ENCODE measurements around the gene VHLL. TPM values are rescaled to one million over a fixed set of nuclear protein-coding genes. Genes with fewer than 3 reads are reported as not detected.

Gene VHLL
- total and polyA plus RNA-seq, 2 donors (not counting 1 experiment from before 2014, with no cell fraction given) = not detected

GRCh38 chr1:156293098-156293434, 6.0 kb downstream of the VHLL start:
- DNase-seq (ENCODE audit: low read depth in 2 of 2) = no peak
- H3K36me3 ChIP-seq (ENCODE audit: control insufficient read depth, insufficient read depth, low read length) = peaks cover 4% of the 10 kb centered on the region
- peaks cover 8% of the 10 kb centered on the region for H3K4me1 ChIP-seq (ENCODE audit: control insufficient read depth, extremely low read depth, insufficient read depth, low read length)
- H3K27me3 ChIP-seq (ENCODE audit: control insufficient read depth, insufficient read depth, low read length) = no peaks in the 10 kb centered on the region
- TF ChIP-seq CTCF (conservative IDR thresholded peaks at IDR 0.05 in 1 of 2, IDR thresholded peaks at IDR 0.05 in 1 of 2; ENCODE audit: low read depth in 1 of 2, low read length in 2 of 2) = no peak
- no peak for TF ChIP-seq EZH2 (IDR thresholded peaks at IDR 0.05; ENCODE audit: low read length, missing control alignments)
- no peak overlapping the region for H3K4me2 ChIP-seq (ENCODE audit: extremely low read depth, insufficient read depth, low read length)
- no peak overlapping the region for H2AFZ ChIP-seq (ENCODE audit: low read length)
- no peak overlapping the region for H3K27ac ChIP-seq (ENCODE audit: insufficient read depth, low read length)
- no peak overlapping the region for H3K9ac ChIP-seq (ENCODE audit: insufficient read depth, low read length)
- no peaks in the 10 kb centered on the region for H3K9me3 ChIP-seq (ENCODE audit: control insufficient read depth, insufficient read depth, low read depth, low read length)
- H4K20me1 ChIP-seq (ENCODE audit: control insufficient read depth, extremely low read depth, insufficient read depth, low read length) = no peaks in the 10 kb centered on the region
- no peak overlapping the region for H3K4me3 ChIP-seq (replicated peaks in 1 of 4; ENCODE audit: control extremely low read depth in 1 of 4, insufficient read depth in 1 of 4, low read depth in 3 of 4, low read length in 4 of 4)
- H3K79me2 ChIP-seq (ENCODE audit: control insufficient read depth, insufficient read depth, low read length) = peaks cover 6% of the 10 kb centered on the region

GRCh38 chr1:156291226-156292061, 7.7 kb downstream of the VHLL start:
- H3K4me3 ChIP-seq (replicated peaks in 1 of 4; ENCODE audit: control extremely low read depth in 1 of 4, insufficient read depth in 1 of 4, low read depth in 3 of 4, low read length in 4 of 4) = peak overlapping the region; percentile 57 to 69 (median 63)
- no peak for TF ChIP-seq CTCF (conservative IDR thresholded peaks at IDR 0.05 in 1 of 2, IDR thresholded peaks at IDR 0.05 in 1 of 2; ENCODE audit: low read depth in 1 of 2, low read length in 2 of 2)
- no peak for TF ChIP-seq EZH2 (IDR thresholded peaks at IDR 0.05; ENCODE audit: low read length, missing control alignments)
- peak overlapping the region; percentile 75 for H3K4me2 ChIP-seq (ENCODE audit: extremely low read depth, insufficient read depth, low read length)
- peaks cover 4% of the 10 kb centered on the region for H3K36me3 ChIP-seq (ENCODE audit: control insufficient read depth, insufficient read depth, low read length)
- peak overlapping the region; percentile 73 for H3K27ac ChIP-seq (ENCODE audit: insufficient read depth, low read length)
- H3K4me1 ChIP-seq (ENCODE audit: control insufficient read depth, extremely low read depth, insufficient read depth, low read length) = peaks cover 8% of the 10 kb centered on the region
- peak overlapping the region; percentile 74 for H3K9ac ChIP-seq (ENCODE audit: insufficient read depth, low read length)
- no peaks in the 10 kb centered on the region for H4K20me1 ChIP-seq (ENCODE audit: control insufficient read depth, extremely low read depth, insufficient read depth, low read length)
- no peaks in the 10 kb centered on the region for H3K9me3 ChIP-seq (ENCODE audit: control insufficient read depth, insufficient read depth, low read depth, low read length)
- no peaks in the 10 kb centered on the region for H3K27me3 ChIP-seq (ENCODE audit: control insufficient read depth, insufficient read depth, low read length)
- peak; percentile 80 to 81 for DNase-seq (ENCODE audit: low read depth in 2 of 2)
- H3K79me2 ChIP-seq (ENCODE audit: control insufficient read depth, insufficient read depth, low read length) = peaks cover 6% of the 10 kb centered on the region
- peak overlapping the region; percentile 94 for H2AFZ ChIP-seq (ENCODE audit: low read length)

DNA sequence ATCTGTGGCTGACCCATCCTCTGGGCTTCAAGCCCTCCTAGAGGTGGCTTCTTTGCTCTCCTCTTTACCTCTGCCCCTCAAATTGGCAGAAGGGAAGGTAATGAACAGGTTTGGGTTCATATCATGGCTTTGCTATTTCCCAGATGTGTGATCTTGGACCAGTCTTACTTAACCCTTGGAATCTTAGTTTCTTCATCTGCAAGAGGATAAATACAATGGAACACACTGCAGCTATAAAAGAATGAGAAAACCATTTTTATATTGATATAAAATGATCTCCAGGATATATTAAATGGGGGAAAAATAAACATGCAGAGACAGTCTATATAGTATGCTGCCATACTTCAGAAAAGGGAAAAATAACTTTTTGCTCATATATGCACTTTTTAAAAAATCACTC, 9.2 kb downstream of the VHLL start:
- no peaks in the 10 kb centered on the region for H4K20me1 ChIP-seq (ENCODE audit: control insufficient read depth, extremely low read depth, insufficient read depth, low read length)
- TF ChIP-seq EZH2 (IDR thresholded peaks at IDR 0.05; ENCODE audit: low read length, missing control alignments) = no peak
- TF ChIP-seq CTCF (conservative IDR thresholded peaks at IDR 0.05 in 1 of 2, IDR thresholded peaks at IDR 0.05 in 1 of 2; ENCODE audit: low read depth in 1 of 2, low read length in 2 of 2) = no peak
- no peak overlapping the region for H3K27ac ChIP-seq (ENCODE audit: insufficient read depth, low read length)
- H3K4me1 ChIP-seq (ENCODE audit: control insufficient read depth, extremely low read depth, insufficient read depth, low read length) = peaks cover 5% of the 10 kb centered on the region
- no peak overlapping the region for H3K4me2 ChIP-seq (ENCODE audit: extremely low read depth, insufficient read depth, low read length)
- H3K4me3 ChIP-seq (replicated peaks in 1 of 4; ENCODE audit: control extremely low read depth in 1 of 4, insufficient read depth in 1 of 4, low read depth in 3 of 4, low read length in 4 of 4) = no peak overlapping the region
- H3K9me3 ChIP-seq (ENCODE audit: control insufficient read depth, insufficient read depth, low read depth, low read length) = no peaks in the 10 kb centered on the region
- peaks cover 3% of the 10 kb centered on the region for H3K79me2 ChIP-seq (ENCODE audit: control insufficient read depth, insufficient read depth, low read length)
- no peak for DNase-seq (ENCODE audit: low read depth in 2 of 2)
- peaks cover 10% of the 10 kb centered on the region for H3K36me3 ChIP-seq (ENCODE audit: control insufficient read depth, insufficient read depth, low read length)
- H2AFZ ChIP-seq (ENCODE audit: low read length) = no peak overlapping the region
- H3K9ac ChIP-seq (ENCODE audit: insufficient read depth, low read length) = no peak overlapping the region
- H3K27me3 ChIP-seq (ENCODE audit: control insufficient read depth, insufficient read depth, low read length) = no peaks in the 10 kb centered on the region
